ENCODE measurements around the gene FAM3A.
"Not testable (repeated sequence)": the region's sequence is repeated elsewhere in the genome, so short reads cannot be mapped to it uniquely, and the experiment has no call there.

DNA sequence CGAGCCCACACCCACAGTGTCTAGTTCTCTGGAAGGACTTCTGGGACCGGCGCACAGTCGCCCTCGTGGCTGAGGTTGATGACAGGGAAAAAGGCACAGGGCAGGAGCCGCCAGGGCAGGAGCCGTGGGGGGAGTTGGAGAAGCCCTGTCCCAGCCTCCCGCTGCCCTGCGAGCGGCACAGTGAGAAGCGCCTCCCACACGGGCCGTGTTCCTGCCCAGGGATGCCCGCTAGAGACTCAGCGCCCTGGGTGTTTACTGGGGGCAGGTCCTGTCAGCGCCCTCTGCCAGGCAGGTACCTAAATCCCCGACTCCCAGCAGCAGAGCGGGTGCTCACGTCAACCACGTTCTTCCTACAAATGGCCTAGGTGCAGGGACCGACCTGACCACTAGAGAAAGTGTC lies 42.9 kb upstream of the FAM3A start:
- not testable (repeated sequence) for TF ChIP-seq POLR2AphosphoS5, POLR2A (IDR thresholded peaks at IDR 0.05)

Data from transverse colon (tissue), 3 donors.